Neural progenitor cell (in vitro differentiated cells): ENCODE results near the gene LMTK2. TPM values are rescaled to one million over a fixed set of nuclear protein-coding genes. Genes with fewer than 3 reads are reported as not detected.

Experiments used
- DNase-seq: peaks from one replicate; pipeline ENCODE4 v3.0.0-alpha.2; 2016; ENCODE audit warnings: low spot score
- H2AFZ ChIP-seq: fragments of 200-600 bp; sonication (generic); replicated peaks from 2 replicates; pipeline ENCODE4 v1.6.1; 2016; ENCODE audit warnings: antibody characterized with exemption
- H3F3A ChIP-seq: fragments of 200-600 bp; sonication (generic); 2 replicates; pipeline ENCODE4 v1.6.1; 2016; ENCODE audit warnings: antibody characterized with exemption, low read depth
- H3K27ac ChIP-seq: fragments of 200-600 bp; sonication (generic); 2 replicates; pipeline ENCODE4 v1.5.1; 2016; ENCODE audit warnings: mild to moderate bottlenecking
- H3K27me3 ChIP-seq: fragments of 200-600 bp; sonication (generic); 2 replicates; pipeline ENCODE4 v1.6.1; 2016; ENCODE audit warnings: mild to moderate bottlenecking, moderate library complexity
- H3K36me3 ChIP-seq: fragments of 200-600 bp; sonication (generic); 2 replicates; pipeline ENCODE4 v1.5.1; 2016
- H3K4me1 ChIP-seq: fragments of 200-600 bp; sonication (generic); 2 replicates; pipeline ENCODE4 v1.6.1; 2016; ENCODE audit warnings: mixed run types
- H3K4me2 ChIP-seq: fragments of 200-600 bp; sonication (generic); 2 replicates; pipeline ENCODE4 v1.6.1; 2016
- H3K4me3 ChIP-seq: fragments of 200-600 bp; sonication (generic); 2 replicates; pipeline ENCODE4 v1.5.1; 2016
- H3K79me2 ChIP-seq: fragments of 200-600 bp; sonication (generic); 2 replicates; pipeline ENCODE4 v1.6.1; 2016; ENCODE audit warnings: low read depth
- H3K9ac ChIP-seq: fragments of 200-600 bp; sonication (generic); 2 replicates; pipeline ENCODE4 v1.6.1; 2016
- H3K9me3 ChIP-seq: fragments of 200-600 bp; sonication (generic); 2 replicates; pipeline ENCODE4 v1.5.1; 2016; ENCODE audit warnings: low read depth
- H4K20me1 ChIP-seq: fragments of 200-600 bp; sonication (generic); 2 replicates; pipeline ENCODE4 v1.6.1; 2016; ENCODE audit warnings: low read depth
- H3K27ac Mint-ChIP-seq: 3 replicates; pipeline ENCODE4 v1.8.0; 2021; ENCODE audit warnings: mixed read lengths
- H3K27me3 Mint-ChIP-seq: 2 replicates; pipeline ENCODE4 v1.8.0; 2022; ENCODE audit warnings: low read depth, mild to moderate bottlenecking, inconsistent platforms, moderate library complexity, mixed read lengths; ENCODE audit not compliant: insufficient read depth
- H3K36me3 Mint-ChIP-seq: 3 replicates; pipeline ENCODE4 v1.8.0; 2021; ENCODE audit warnings: mixed read lengths
- H3K4me1 Mint-ChIP-seq: 3 replicates; pipeline ENCODE4 v1.8.0; 2021; ENCODE audit warnings: mixed read lengths
- H3K4me3 Mint-ChIP-seq: 3 replicates; pipeline ENCODE4 v1.8.0; 2021; ENCODE audit warnings: mild to moderate bottlenecking, moderate library complexity, mixed read lengths
- H3K9me3 Mint-ChIP-seq: 3 replicates; pipeline ENCODE4 v1.8.0; 2020; ENCODE audit warnings: mixed read lengths
- CTCF ChIP-seq: fragments of 200-600 bp; sonication (generic); IDR thresholded peaks from 2 replicates; pipeline ENCODE4 v1.5.1; 2017; ENCODE audit warnings: antibody characterized with exemption, mild to moderate bottlenecking
- EZH2 ChIP-seq: fragments of 200-600 bp; sonication (generic); IDR thresholded peaks from 2 replicates; pipeline ENCODE4 v1.6.1; 2017; ENCODE audit warnings: antibody characterized with exemption, mild to moderate bottlenecking, moderate library complexity
- EZH2phosphoT487 ChIP-seq: fragments of 200-600 bp; sonication (generic); IDR thresholded peaks from 2 replicates; pipeline ENCODE4 v1.6.1; 2017; ENCODE audit warnings: antibody characterized with exemption
- total RNA-seq: library from RNA; depleted of rRNA; stranded (reverse); fragments of >200 nt; gene quantifications from 2 replicates; pipeline ENCODE4 v1.2.3, GENCODE V29; 2015; ENCODE audit warnings: low replicate concordance

The LMTK2 gene
- total RNA-seq, 1 donor from 2014 or later: 14.1 TPM

- Mint-ChIP-seq H3K4me1 (peaks cover 19% of the 10 kb centered on the region), H3K27ac (no peak overlapping the region), H3K4me3 (no peak overlapping the region), H3K27me3 (no peaks in the 10 kb centered on the region), H3K9me3 (no peaks in the 10 kb centered on the region), H3K36me3 (peaks cover 13% of the 10 kb centered on the region)
- Histone ChIP-seq H2AFZ (no peak overlapping the region), H3K27ac (no peak overlapping the region), H3K79me2 (peaks cover 31% of the 10 kb centered on the region), H3K4me2 (no peak overlapping the region), H3F3A (no peaks in the 10 kb centered on the region), H3K9me3 (no peaks in the 10 kb centered on the region), H3K27me3 (no peaks in the 10 kb centered on the region), H3K36me3 (no peaks in the 10 kb centered on the region), H4K20me1 (peaks cover 47% of the 10 kb centered on the region), H3K4me3 (no peak overlapping the region), H3K9ac (no peak overlapping the region), H3K4me1 (peaks cover 10% of the 10 kb centered on the region)
- no peak for DNase-seq
- TF ChIP-seq CTCF (no peak), EZH2phosphoT487 (no peak), EZH2 (no peak)
Observed at GRCh38 chr7:98137134-98137825, 30.6 kb downstream of the LMTK2 start.

DNA sequence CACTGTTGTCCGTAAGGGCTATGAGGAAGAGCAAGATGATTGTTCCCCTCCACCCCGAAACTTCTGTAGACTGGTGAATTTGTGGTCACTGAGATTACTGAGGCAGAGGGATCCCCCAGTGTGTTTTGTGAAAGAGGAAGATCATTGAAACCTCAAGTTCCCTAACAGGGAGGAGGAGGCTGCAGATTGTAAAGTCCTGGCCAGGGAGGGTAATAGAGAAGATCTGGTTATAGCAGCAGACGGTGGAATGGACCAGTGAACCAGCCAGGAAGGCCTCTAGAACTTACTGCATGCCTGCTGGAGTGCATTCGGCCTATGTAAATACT, 31.1 kb downstream of the LMTK2 start:
- peaks cover 26% of the 10 kb centered on the region for H3K79me2 ChIP-seq
- H3K4me2 ChIP-seq: no peak overlapping the region
- H3F3A ChIP-seq: no peaks in the 10 kb centered on the region
- no peaks in the 10 kb centered on the region for H3K36me3 ChIP-seq
- H3K27ac ChIP-seq: no peak overlapping the region
- Mint-ChIP-seq H3K9me3 (no peaks in the 10 kb centered on the region), H3K27ac (no peak overlapping the region), H3K27me3 (no peaks in the 10 kb centered on the region), H3K36me3 (peaks cover 14% of the 10 kb centered on the region), H3K4me1 (peaks cover 14% of the 10 kb centered on the region), H3K4me3 (no peak overlapping the region)
- no peaks in the 10 kb centered on the region for H3K27me3 ChIP-seq
- H3K4me1 ChIP-seq: peaks cover 7% of the 10 kb centered on the region
- H3K4me3 ChIP-seq: no peak overlapping the region
- no peak overlapping the region for H3K9ac ChIP-seq
- no peak overlapping the region for H2AFZ ChIP-seq
- DNase-seq: no peak
- H4K20me1 ChIP-seq: peaks cover 42% of the 10 kb centered on the region
- no peak for TF ChIP-seq CTCF
- TF ChIP-seq EZH2: no peak
- TF ChIP-seq EZH2phosphoT487: no peak
- no peaks in the 10 kb centered on the region for H3K9me3 ChIP-seq

DNA sequence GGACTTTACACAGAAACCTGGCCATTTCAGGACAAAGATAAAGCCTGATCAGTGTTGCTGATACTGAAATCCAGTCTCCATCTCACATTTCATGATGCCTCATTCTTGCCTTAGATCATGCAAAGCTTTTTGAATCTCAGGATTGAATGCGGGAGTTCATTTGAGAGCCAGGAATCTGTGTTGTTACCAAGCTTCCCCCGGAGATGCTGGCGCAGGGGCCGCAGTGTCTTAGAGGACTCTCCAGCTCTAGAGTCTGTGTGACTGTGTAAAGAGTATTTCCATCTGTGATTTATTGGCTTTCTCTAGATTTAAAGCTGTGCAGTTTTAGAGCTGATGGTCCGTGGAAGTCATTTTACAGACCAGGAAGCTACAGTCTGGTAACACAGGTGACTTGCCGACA, 32.0 kb downstream of the LMTK2 start:
- no peak for DNase-seq
- H3F3A ChIP-seq: no peaks in the 10 kb centered on the region
- no peak overlapping the region for H3K9ac ChIP-seq
- H3K27me3 Mint-ChIP-seq: no peaks in the 10 kb centered on the region
- no peak for TF ChIP-seq CTCF
- no peak for TF ChIP-seq EZH2
- no peak for TF ChIP-seq EZH2phosphoT487
- H2AFZ ChIP-seq: no peak overlapping the region
- no peaks in the 10 kb centered on the region for H3K27me3 ChIP-seq
- H3K9me3 ChIP-seq: no peaks in the 10 kb centered on the region
- H3K79me2 ChIP-seq: peaks cover 18% of the 10 kb centered on the region
- no peak overlapping the region for H3K4me2 ChIP-seq
- peaks cover 33% of the 10 kb centered on the region for H4K20me1 ChIP-seq
- peaks cover 7% of the 10 kb centered on the region for H3K4me1 ChIP-seq
- no peaks in the 10 kb centered on the region for H3K9me3 Mint-ChIP-seq
- no peak overlapping the region for H3K4me3 Mint-ChIP-seq
- peaks cover 11% of the 10 kb centered on the region for H3K4me1 Mint-ChIP-seq
- no peak overlapping the region for H3K4me3 ChIP-seq
- peaks cover 22% of the 10 kb centered on the region for H3K36me3 Mint-ChIP-seq
- H3K27ac ChIP-seq: no peak overlapping the region
- H3K27ac Mint-ChIP-seq: no peak overlapping the region
- H3K36me3 ChIP-seq: no peaks in the 10 kb centered on the region
